ENCODE measurements around the gene NTF4.
"Not testable (repeated sequence)": the region's sequence is repeated elsewhere in the genome, so short reads cannot be mapped to it uniquely, and the experiment has no call there.

- TF ChIP-seq PAX5 (IDR thresholded peaks at IDR 0.05; ENCODE audit: insufficient read depth, low read length, severe bottlenecking); TAF1 (IDR thresholded peaks at IDR 0.05; ENCODE audit: low read depth, low read length); POLR2A (IDR thresholded peaks at IDR 0.05; ENCODE audit: low read depth, low read length): not testable (repeated sequence)
Measured at GRCh38 chr19:49049834-49050233, 14.8 kb downstream of the NTF4 start.

Data from GM12891 (cell line).